ENCODE data around the gene MOB1A.

DNA sequence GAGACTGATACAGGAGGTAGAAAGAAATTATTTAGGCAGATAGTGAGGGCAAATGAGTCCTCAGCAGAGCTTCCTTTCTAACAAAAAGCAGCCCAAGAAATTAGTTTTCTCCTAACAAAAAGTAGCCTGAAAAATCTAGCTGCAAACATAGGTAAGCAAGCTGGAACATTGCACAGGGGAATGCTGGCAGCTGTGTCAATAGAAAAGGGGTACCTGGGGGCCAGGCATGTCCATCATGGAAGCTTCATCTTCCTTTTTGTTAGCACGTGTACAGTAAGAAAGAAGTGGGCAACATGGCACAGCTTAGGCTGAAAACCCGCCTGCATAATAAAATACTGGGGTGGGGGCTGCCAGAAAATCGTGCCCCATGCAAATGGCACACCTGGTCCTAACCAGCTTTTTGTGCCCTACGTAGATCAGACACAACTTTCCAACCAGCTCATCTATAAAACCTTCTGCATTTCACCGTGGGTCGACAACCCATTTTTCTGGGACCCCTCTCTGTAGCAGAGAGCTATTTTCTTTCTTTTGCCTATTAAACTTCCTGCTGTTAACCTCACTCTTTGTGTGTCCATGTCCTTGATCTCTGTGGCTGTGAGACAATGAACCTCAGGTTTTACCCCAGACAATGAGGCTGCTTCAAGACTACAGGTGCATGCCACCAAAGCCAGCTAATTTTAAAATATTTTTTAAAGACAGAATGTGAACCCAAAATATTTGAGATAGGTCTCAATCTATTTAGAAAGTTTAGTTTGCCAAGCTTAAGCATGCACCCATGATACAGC is 13.1 kb upstream of the MOB1A start:
- TF ChIP-seq CTCF (IDR thresholded peaks at IDR 0.05; ENCODE audit: low read depth, low read length) (no peak), EZH2phosphoT487 (IDR thresholded peaks at IDR 0.05; ENCODE audit: low read depth) (no peak)

Measured in OCI-LY3 (cell line).